ENCODE data around the gene EZH1.
A peak's percentile ranks its signal among the peaks of the same experiment; 100 is the strongest.
"Not testable (repeated sequence)": the region's sequence is repeated elsewhere in the genome, so short reads cannot be mapped to it uniquely, and the experiment has no call there.

The EZH1 gene

DNA sequence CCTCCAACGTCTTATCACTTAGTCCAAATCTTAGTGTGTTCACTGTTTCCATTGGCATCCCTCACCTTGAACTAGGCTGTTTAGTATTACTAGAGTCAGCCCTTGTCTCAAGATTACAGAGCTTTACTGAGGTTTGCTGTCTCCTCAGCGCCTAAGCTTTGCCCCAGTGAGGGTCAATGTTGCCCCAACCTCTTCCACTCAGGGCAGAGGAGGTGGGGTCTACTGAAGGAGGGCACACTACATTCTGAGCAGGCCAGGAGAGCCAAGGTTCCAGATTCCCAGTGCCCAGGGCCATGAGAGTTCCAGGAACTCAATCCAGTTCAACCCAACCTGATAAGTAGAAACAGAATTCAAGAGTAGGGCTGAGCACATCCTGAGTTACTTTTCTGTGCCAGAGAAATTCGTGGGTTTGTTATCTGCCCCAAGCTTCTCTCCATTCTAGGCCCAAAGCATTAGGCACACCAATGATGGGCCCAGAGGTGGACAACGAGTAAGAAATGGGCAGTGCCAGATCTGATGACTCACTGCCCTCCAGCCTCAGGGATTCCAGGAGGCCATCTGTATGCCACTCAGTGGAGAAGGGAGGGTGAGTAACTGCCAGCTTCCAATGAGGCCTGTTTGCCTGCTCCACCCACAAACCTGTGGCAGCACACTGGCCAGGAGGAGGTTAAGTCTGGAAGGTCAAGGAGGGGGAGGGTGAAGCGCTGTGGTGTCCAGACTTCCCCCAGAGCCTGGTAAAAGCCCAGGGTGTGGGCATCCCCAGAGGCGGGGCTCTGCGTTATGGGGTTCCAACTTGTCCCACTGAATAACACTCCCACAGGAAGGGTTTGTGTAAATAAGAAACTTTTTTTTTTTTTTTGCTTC lies 77.5 kb downstream of the EZH1 start:
- H3K27ac Mint-ChIP-seq: no peak overlapping the region
- H3K4me1 Mint-ChIP-seq (ENCODE audit: low read depth): peaks cover 7% of the 10 kb centered on the region
- no peaks in the 10 kb centered on the region for H3K9me3 Mint-ChIP-seq
- H3K27me3 Mint-ChIP-seq (ENCODE audit: low read depth): peaks cover 35% of the 10 kb centered on the region
- DNase-seq (ENCODE audit: low spot score): no peak
- no peak overlapping the region for H3K4me3 Mint-ChIP-seq
- H3K36me3 Mint-ChIP-seq (ENCODE audit: low read depth): peaks cover 4% of the 10 kb centered on the region

DNA sequence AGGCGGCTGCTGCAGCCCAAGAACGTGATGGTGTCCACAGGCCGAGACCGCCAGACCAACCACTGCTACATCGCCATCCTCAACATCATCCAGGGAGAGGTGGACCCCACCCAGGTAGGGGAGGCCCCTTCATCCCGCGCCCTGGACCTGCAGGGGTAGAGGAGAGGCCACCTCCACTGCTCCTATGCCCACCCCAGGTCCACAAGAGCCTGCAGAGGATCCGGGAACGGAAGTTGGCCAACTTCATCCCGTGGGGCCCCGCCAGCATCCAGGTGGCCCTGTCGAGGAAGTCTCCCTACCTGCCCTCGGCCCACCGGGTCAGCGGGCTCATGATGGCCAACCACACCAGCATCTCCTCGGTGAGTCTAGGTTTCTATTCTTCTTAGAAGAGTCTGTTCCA lies 78.7 kb downstream of the EZH1 start:
- H3K27ac Mint-ChIP-seq; H3K4me1 Mint-ChIP-seq (ENCODE audit: low read depth); DNase-seq (ENCODE audit: low spot score); H3K4me3 Mint-ChIP-seq; H3K36me3 Mint-ChIP-seq (ENCODE audit: low read depth); H3K9me3 Mint-ChIP-seq: not testable (repeated sequence)
- peaks cover 27% of the 10 kb centered on the region for H3K27me3 Mint-ChIP-seq (ENCODE audit: low read depth)

DNA sequence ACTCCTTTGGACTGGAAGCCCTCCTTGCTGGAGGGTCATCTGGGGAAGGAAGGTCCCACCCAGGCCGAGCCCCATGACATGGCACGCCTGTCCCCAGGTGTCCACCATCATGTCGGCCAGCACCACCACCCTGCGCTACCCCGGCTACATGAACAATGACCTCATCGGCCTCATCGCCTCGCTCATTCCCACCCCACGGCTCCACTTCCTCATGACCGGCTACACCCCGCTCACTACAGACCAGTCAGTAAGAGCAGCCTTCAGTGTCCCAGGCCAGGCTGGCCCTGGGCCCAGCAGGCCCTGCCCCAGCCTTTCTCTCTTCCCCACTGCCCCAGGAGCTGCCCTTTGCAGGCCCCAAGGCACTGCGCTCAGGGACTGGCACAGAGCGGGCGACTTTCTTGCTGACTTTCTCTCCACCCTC lies 79.2 kb downstream of the EZH1 start:
- DNase-seq (ENCODE audit: low spot score): no peak
- Mint-ChIP-seq H3K4me3 (no peak overlapping the region), H3K4me1 (ENCODE audit: low read depth) (peaks cover 4% of the 10 kb centered on the region), H3K27ac (no peak overlapping the region), H3K36me3 (ENCODE audit: low read depth) (peaks cover 4% of the 10 kb centered on the region), H3K27me3 (ENCODE audit: low read depth) (peaks cover 21% of the 10 kb centered on the region), H3K9me3 (no peaks in the 10 kb centered on the region)

DNA sequence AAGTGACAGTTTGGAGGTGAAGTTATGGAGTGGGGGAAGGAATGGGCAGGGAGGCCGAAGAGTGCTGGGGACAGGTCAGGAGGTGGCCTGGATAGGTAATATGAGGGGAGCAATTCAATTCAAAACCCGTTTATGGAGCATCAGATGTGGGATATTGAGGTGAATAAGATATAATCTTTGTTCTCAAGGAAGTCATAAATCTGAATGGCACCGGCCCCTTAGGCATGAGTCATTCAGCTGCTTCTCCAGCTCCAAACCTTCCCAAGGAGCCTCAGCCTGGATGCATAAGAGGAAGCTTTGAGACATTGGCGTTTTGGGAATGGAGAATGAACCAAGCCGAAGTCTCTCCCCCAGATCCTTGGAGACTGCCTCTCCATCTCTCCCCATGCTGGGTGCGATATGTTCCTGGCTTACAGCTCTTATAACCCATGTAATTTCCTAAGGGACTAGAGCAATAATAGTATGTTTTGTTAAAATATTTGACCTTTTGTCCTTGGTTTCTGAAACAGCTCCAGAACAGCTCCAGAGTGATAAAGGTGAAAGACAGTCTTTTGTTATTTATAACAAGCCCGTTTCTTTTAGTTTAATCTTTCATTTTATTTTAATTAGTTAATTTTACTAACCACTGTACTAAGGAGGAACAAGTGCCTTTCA lies 84.0 kb downstream of the EZH1 start:
- DNase-seq (ENCODE audit: low spot score): no peak
- Mint-ChIP-seq H3K9me3 (no peaks in the 10 kb centered on the region), H3K4me1 (ENCODE audit: low read depth) (peaks cover 12% of the 10 kb centered on the region), H3K27ac (no peak overlapping the region), H3K36me3 (ENCODE audit: low read depth) (peaks cover 3% of the 10 kb centered on the region), H3K4me3 (no peak overlapping the region), H3K27me3 (ENCODE audit: low read depth) (peaks cover 5% of the 10 kb centered on the region)

DNA sequence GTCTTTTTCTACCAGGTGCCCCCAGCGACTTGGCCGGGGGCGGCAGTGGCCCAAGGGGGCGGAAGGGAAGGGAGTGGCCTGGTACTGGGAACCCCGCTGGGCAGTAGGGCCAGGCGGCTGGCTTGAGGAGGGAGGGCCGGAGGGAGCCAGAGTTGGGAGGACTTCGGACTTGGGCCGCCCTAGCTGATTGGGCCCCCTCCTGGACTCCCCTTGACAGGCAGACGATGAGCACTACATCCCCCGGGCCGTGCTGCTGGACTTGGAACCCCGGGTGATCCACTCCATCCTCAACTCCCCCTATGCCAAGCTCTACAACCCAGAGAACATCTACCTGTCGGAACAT lies 84.9 kb downstream of the EZH1 start:
- not testable (repeated sequence) for DNase-seq (ENCODE audit: low spot score); H3K27ac Mint-ChIP-seq; H3K9me3 Mint-ChIP-seq; H3K36me3 Mint-ChIP-seq (ENCODE audit: low read depth); H3K27me3 Mint-ChIP-seq (ENCODE audit: low read depth)
- peaks cover 14% of the 10 kb centered on the region for H3K4me1 Mint-ChIP-seq (ENCODE audit: low read depth)
- H3K4me3 Mint-ChIP-seq: peak overlapping the region; percentile 78

DNA sequence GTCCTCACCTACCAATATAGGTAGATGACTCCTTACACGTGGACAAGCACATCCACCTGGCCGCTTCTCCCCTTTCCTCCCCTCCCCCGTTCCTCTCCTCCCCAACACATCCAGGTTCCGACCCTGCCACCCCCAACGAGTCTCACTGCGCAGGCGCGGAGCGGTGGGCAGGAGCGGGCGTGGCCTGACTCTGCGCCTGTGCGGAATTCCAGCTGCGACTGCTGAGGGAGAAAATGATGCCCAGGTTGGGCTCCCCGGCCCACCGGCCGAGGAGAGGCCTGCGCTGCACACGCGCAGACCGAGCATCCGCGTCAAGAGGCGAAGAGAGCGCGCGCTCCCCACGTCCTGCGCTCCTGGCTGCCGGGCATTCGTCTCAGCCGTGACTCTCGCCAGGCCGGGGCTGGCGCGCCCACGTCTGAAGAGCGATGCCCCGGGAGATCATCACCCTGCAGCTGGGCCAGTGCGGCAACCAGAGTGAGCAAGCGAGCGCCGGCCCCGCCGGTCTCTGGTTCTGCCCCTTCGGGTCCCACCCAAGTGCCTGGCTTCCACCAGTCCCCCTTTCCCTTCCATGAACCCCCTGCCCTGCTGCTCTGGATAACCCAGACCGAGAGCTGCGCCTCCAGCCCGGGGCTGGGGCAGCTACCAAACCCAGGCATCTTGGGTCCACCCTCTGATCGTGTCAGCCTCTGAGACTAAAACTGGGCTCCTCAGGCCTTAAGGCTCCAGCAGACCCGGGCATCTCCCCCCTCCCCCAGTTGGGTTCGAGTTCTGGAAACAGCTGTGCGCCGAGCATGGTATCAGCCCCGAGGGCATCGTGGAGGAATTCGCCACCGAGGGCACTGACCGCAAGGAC lies 85.5 kb downstream of the EZH1 start, which contains the start of gene TUBG2:
Gene TUBG2, plus strand, starts transcription at position 206 of the 853 bp plus-strand sequence. Its CDS starts 220 bp downstream, at position 426.
- Mint-ChIP-seq H3K36me3 (ENCODE audit: low read depth) (no peaks in the 10 kb centered on the region), H3K4me1 (ENCODE audit: low read depth) (peaks cover 14% of the 10 kb centered on the region), H3K9me3 (no peaks in the 10 kb centered on the region), H3K4me3 (peak within 1 kb of the TSS; percentile 78), H3K27me3 (ENCODE audit: low read depth) (peaks cover 13% of the 10 kb centered on the region), H3K27ac (peak within 1 kb of the TSS; percentile 4)
- peak; percentile 72 for DNase-seq (ENCODE audit: low spot score)

DNA sequence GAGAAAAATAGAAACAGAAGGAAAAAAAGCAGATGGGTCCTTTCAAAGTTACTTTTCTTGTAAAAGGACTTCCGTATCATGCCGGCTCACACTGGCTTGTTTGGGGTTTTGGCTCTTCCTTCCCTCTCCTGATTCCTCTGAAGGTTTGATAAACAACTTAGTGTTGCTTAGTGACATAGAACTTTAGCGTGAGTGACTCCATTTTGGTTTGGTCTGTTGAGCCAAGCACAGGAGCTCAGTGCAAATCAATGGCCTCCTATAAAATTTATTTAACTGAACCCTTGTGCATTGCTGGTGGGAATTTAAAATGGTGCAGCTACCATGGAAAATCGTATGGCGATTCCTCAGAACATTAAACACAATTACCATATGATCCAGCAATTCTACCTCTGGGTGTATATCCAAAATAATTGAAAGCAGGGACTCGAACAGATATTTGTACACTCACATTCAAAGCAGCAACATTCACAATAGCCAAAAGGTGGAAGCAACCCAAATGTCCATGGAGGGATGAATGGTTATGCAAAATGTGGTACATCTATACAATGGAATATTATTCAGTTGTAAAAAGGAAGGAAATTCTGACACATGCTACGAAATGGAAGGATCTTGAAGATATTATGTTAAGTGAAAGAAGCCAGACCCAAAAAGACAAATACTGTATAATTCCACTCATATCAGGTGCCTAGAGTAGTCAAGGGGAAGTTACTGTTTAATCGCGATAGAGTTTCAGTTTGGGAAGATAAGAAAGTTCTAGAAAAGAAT lies 86.8 kb downstream of the EZH1 start:
- Mint-ChIP-seq H3K27ac (no peak overlapping the region), H3K4me1 (ENCODE audit: low read depth) (peaks cover 14% of the 10 kb centered on the region)

DNA sequence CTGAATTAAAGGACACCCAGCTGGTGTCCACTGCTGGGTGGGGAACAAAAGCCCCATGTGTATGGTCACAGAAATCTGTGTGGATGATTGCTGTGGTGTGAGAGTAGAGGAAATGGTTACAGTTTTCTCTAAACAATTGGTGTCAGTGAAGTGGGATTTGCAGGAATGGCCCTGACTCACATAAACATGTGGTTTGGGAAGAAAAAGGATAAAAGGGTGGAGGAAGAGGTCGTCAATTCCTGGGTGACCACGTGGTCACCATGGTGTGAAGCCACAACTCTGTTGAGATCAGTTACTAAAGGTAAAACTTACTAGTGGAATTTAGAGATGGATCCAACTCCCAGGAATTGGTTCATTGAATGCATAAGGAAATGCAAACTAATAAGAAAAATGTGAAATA lies 89.3 kb downstream of the EZH1 start:
- Mint-ChIP-seq H3K36me3 (ENCODE audit: low read depth) (no peaks in the 10 kb centered on the region), H3K9me3 (no peaks in the 10 kb centered on the region), H3K27me3 (ENCODE audit: low read depth) (peaks cover 23% of the 10 kb centered on the region), H3K4me1 (ENCODE audit: low read depth) (peaks cover 16% of the 10 kb centered on the region), H3K27ac (no peak overlapping the region), H3K4me3 (no peak overlapping the region)
- no peak for DNase-seq (ENCODE audit: low spot score)

More for the DNA sequence above, 86.8 kb downstream of the EZH1 start:
- DNase-seq (ENCODE audit: low spot score): no peak
- H3K9me3 Mint-ChIP-seq: no peaks in the 10 kb centered on the region
- no peaks in the 10 kb centered on the region for H3K36me3 Mint-ChIP-seq (ENCODE audit: low read depth)
- H3K4me3 Mint-ChIP-seq: peak overlapping the region; percentile 37
- peaks cover 20% of the 10 kb centered on the region for H3K27me3 Mint-ChIP-seq (ENCODE audit: low read depth)

DNA sequence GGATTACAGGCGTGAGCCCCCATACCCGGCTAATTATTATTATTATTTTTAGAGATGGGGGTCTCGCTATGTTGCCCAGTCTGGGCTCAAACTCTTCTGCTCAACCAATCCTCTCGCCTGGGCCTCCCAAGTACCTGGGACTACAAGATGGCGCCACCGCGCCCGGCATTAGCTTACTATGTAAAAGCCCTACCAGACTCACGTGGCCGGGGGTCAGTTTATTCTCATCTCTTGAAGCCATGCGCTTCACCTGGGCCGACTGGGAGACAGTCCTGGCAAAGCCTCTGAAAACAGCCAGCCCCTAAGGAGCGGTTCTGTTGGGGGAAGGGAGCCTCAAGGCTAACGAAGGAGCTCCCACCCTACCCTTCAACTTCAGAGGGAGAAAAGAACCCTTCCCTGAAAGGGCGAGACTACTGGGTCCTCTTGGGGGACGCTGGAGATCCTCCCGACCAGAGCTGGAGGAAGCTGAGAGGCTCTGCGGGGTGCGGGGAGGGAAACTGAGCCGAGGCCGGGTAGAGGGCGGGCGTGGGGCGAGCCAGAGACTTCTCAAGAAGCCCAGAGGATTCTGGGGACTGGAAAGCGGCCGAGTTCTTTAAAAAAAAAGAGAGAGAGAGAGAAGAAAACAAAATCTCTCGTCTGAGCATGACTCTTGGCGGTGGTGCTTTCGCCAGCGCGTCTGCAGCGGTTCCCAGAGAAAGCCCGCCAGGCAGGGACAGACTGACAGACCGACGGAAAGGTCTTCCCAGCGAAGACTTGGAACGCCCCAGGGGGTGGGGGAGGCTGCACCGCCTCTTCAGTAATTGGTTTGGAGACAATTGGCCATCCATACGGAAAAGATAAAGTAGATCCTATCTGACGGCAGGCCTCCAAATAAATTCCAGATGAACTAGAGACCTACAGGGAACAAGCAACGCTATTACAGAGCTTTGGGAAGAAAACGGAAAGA lies 91.4 kb downstream of the EZH1 start:
- H3K4me3 Mint-ChIP-seq: no peak overlapping the region
- H3K27ac Mint-ChIP-seq: no peak overlapping the region
- H3K27me3 Mint-ChIP-seq (ENCODE audit: low read depth): peaks cover 23% of the 10 kb centered on the region
- peaks cover 11% of the 10 kb centered on the region for H3K4me1 Mint-ChIP-seq (ENCODE audit: low read depth)
- H3K36me3 Mint-ChIP-seq (ENCODE audit: low read depth): no peaks in the 10 kb centered on the region
- no peaks in the 10 kb centered on the region for H3K9me3 Mint-ChIP-seq
- no peak for DNase-seq (ENCODE audit: low spot score)

DNA sequence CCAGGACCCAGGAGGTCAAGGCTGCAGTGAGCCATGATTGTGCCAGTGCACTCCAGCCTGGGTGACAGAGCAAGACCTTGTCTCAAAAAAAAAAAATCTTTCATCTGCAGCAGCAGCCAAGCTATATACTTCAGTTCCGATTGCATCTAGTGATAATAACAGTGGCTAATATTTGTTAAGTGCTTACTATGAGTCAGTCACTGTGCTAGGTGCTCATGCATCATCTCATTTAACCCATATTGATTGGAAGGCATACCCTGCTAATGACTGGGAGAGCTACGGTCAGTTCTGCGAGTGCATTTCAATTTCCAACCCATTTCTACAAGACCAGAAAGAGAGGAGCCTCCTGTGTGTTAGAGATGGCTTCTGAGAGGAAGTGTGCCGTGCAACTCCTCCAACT lies 93.4 kb downstream of the EZH1 start:
- no peak for DNase-seq (ENCODE audit: low spot score)
- H3K9me3 Mint-ChIP-seq: no peaks in the 10 kb centered on the region
- no peak overlapping the region for H3K27ac Mint-ChIP-seq
- peaks cover 7% of the 10 kb centered on the region for H3K4me1 Mint-ChIP-seq (ENCODE audit: low read depth)
- H3K27me3 Mint-ChIP-seq (ENCODE audit: low read depth): peaks cover 22% of the 10 kb centered on the region
- no peak overlapping the region for H3K4me3 Mint-ChIP-seq
- H3K36me3 Mint-ChIP-seq (ENCODE audit: low read depth): no peaks in the 10 kb centered on the region
